Naive thymus-derived CD4-positive, alpha-beta T cell (primary cell): ENCODE results near the gene PLA2G4A. TPM values are rescaled to one million over a fixed set of nuclear protein-coding genes. Genes with fewer than 3 reads are reported as not detected.

Experiments used
- ATAC-seq: fragments of 150-1000 bp; cut with Tn5 transposase; 2 replicates; pipeline ENCODE4 v1.10.0; 2021; ENCODE audit warnings: mild to moderate bottlenecking, moderate library complexity
- CTCF ChIA-PET: fragments of 350-600 bp; sonication (Branson Sonifier 250); formaldehyde crosslinking; loops from one replicate; lab custom pipeline; 2021; ENCODE audit warnings: antibody characterized with exemption; lab: Charles Lee
- POLR2A ChIA-PET: fragments of 350-600 bp; sonication (Branson Sonifier 250); formaldehyde crosslinking; loops from one replicate; lab custom pipeline; 2021; ENCODE audit warnings: antibody characterized with exemption, inconsistent platforms; lab: Charles Lee
- DNase-seq, 9 donors: peaks; one replicate each; pipeline versions ENCODE4 v3.0.0 to v3.0.0-alpha.2; 2020 to 2022; ENCODE audit warnings: mixed read lengths in 1 of 9
- H3K27ac ChIP-seq: one replicate; pipeline ENCODE4 v1.7.0; 2013; ENCODE audit warnings: mild to moderate bottlenecking, low read depth, low read length, moderate library complexity
- H3K27me3 ChIP-seq, 2 donors: one replicate each; pipeline ENCODE4 v1.7.0; 2013; ENCODE audit warnings: low read length in 2 of 2, mild to moderate bottlenecking in 2 of 2, moderate library complexity in 2 of 2; ENCODE audit not compliant: control insufficient read depth in 2 of 2, insufficient read depth in 2 of 2
- H3K36me3 ChIP-seq, 3 experiments: 1 replicate in 2 of 3; 2 replicates in 1 of 3; pipeline ENCODE4 v1.7.0; 2013; ENCODE audit warnings: low read length in 3 of 3, mild to moderate bottlenecking in 3 of 3, moderate library complexity in 1 of 3; ENCODE audit not compliant: insufficient read depth in 3 of 3, control insufficient read depth in 2 of 3
- H3K4me1 ChIP-seq, 2 donors: one replicate each; pipeline ENCODE4 v1.7.0; 2013; ENCODE audit warnings: low read length in 2 of 2, mild to moderate bottlenecking in 2 of 2, moderate library complexity in 1 of 2; ENCODE audit not compliant: control insufficient read depth in 2 of 2, insufficient read depth in 2 of 2
- H3K4me3 ChIP-seq: 2 replicates; pipeline ENCODE4 v1.7.0; 2013; ENCODE audit warnings: mild to moderate bottlenecking, low read length
- H3K9me3 ChIP-seq, 3 experiments: 1 replicate in 2 of 3; 2 replicates in 1 of 3; pipeline ENCODE4 v1.7.0; 2013; ENCODE audit warnings: low read length in 3 of 3; ENCODE audit not compliant: control insufficient read depth in 2 of 3
- H3K27ac Mint-ChIP-seq, 9 donors: one replicate each; pipeline ENCODE4 v1.8.0; 2020 to 2022; ENCODE audit warnings: mixed read lengths in 9 of 9, mild to moderate bottlenecking in 8 of 9, moderate library complexity in 5 of 9, inconsistent platforms in 2 of 9
- H3K27me3 Mint-ChIP-seq, 5 donors: one replicate each; pipeline ENCODE4 v1.8.0; 2021 to 2022; ENCODE audit warnings: mixed read lengths in 5 of 5, mild to moderate bottlenecking in 1 of 5
- H3K36me3 Mint-ChIP-seq, 5 donors: one replicate each; pipeline ENCODE4 v1.8.0; 2020 to 2022; ENCODE audit warnings: mixed read lengths in 5 of 5, mild to moderate bottlenecking in 3 of 5, inconsistent platforms in 1 of 5
- H3K4me1 Mint-ChIP-seq, 7 donors: one replicate each; pipeline ENCODE4 v1.8.0; 2020 to 2022; ENCODE audit warnings: mixed read lengths in 7 of 7, mild to moderate bottlenecking in 3 of 7, inconsistent platforms in 1 of 7
- H3K4me3 Mint-ChIP-seq, 10 donors: one replicate each; pipeline ENCODE4 v1.8.0; 2020 to 2022; ENCODE audit warnings: mild to moderate bottlenecking in 10 of 10, mixed read lengths in 10 of 10, moderate library complexity in 6 of 10, inconsistent platforms in 2 of 10
- H3K9me3 Mint-ChIP-seq, 11 donors: one replicate each; pipeline ENCODE4 v1.8.0; 2020 to 2022; ENCODE audit warnings: mixed read lengths in 11 of 11, mild to moderate bottlenecking in 4 of 11, inconsistent platforms in 1 of 11, moderate library complexity in 1 of 11
- intact Hi-C, 2 donors: fragments of 100-400 bp; cut with micrococcal nuclease; formaldehyde crosslinking; loops; one replicate each; pipeline ENCODE4 v1.15.1; 2023
- polyA plus RNA-seq, 2 donors: library from polyadenylated mRNA; unstranded; fragments of 300-500 nt; fragmentation: Illumina TruSeq; gene quantifications; one replicate each; pipeline ENCODE4 v1.2.3, GENCODE V29; 2021
- total RNA-seq, 6 experiments: library from RNA in 5 of 6; stranded (reverse) in 5 of 6; gene quantifications; 1 replicate in 5 of 6; 2 replicates in 1 of 6; pipeline ENCODE4 v1.2.3 and lab custom pipeline; 2021 to 2026

Gene PLA2G4A
- total and polyA plus RNA-seq, 7 experiments from 2014 or later: 0.13 to 2.8 (median 0.24) TPM; not detected in 4

DNA sequence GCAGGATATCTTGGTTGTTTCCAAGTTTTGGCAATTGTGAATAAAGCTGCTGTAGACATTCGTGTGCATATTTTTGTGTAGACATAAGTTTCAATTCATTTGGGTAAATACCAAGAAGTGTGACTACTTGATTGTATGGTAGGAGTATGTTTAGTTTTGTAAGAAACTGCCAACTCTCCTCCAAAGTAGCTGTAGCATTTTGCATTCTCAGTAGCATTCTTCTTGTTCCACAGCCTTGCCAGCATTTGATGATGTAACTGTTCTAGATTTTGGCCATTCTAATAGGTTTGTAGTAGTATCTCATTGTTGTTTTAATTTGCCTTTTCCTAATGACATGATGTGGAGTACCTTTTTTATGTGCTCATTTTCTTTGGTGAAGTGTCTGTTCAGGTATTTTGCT is 38.6 kb upstream of the PLA2G4A start:
- H3K27me3 Mint-ChIP-seq: peaks cover 0 to 4% (median 0%) of the 10 kb centered on the region in 5 donors
- intact Hi-C loops: no loop called here
- DNase-seq (no peak), ATAC-seq (no peak)
- H3K36me3 Mint-ChIP-seq: no peaks in the 10 kb centered on the region
- no peak overlapping the region for H3K4me3 Mint-ChIP-seq
- no peaks in the 10 kb centered on the region for H3K4me1 Mint-ChIP-seq
- peaks cover 0 to 6% (median 0%) of the 10 kb centered on the region in 11 donors for H3K9me3 Mint-ChIP-seq
- Histone ChIP-seq H3K4me1 (no peaks in the 10 kb centered on the region), H3K27me3 (no peaks in the 10 kb centered on the region), H3K4me3 (no peak overlapping the region), H3K36me3 (no peaks in the 10 kb centered on the region), H3K9me3 (no peaks in the 10 kb centered on the region), H3K27ac (no peak overlapping the region)
- H3K27ac Mint-ChIP-seq: no peak overlapping the region
- ChIA-PET CTCF (no interaction called here), POLR2A (no interaction called here)

- Histone ChIP-seq H3K4me3 (no peak overlapping the region), H3K27ac (no peak overlapping the region), H3K36me3 (no peaks in the 10 kb centered on the region), H3K9me3 (no peaks in the 10 kb centered on the region), H3K4me1 (no peaks in the 10 kb centered on the region), H3K27me3 (no peaks in the 10 kb centered on the region)
- DNase-seq (no peak), ATAC-seq (peak; percentile 10)
- POLR2A ChIA-PET: no interaction called here
- Mint-ChIP-seq H3K36me3 (no peaks in the 10 kb centered on the region), H3K9me3 (peaks cover 0 to 6% (median 1%) of the 10 kb centered on the region in 11 donors), H3K27ac (no peak overlapping the region), H3K4me3 (no peak overlapping the region), H3K4me1 (no peaks in the 10 kb centered on the region), H3K27me3 (peaks cover 0 to 4% (median 0%) of the 10 kb centered on the region in 5 donors)
- intact Hi-C loops: no loop called here
- CTCF ChIA-PET: no interaction called here
These were observed 35.7 kb upstream of the PLA2G4A start for GRCh38 chr1:186792870-186793581.

DNA sequence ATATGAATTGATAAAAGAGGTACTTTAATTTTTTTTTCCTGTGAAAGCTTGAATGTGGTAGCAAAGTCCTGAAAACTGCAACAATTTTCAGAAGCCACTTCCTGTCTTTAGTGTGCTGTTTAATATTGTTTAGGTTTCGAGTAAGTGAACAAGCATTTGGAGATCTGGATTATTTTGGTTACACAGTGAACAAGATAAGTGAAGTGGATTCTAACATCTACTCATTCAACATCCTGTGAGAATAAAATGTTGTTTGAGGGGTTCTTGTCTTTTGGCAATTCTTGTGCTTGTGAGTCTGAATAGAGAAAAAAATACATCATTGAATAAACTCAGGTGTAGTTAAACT is 35.2 kb upstream of the PLA2G4A start:
- peaks cover 0 to 6% (median 1%) of the 10 kb centered on the region in 11 donors for H3K9me3 Mint-ChIP-seq
- no peaks in the 10 kb centered on the region for H3K4me1 Mint-ChIP-seq
- intact Hi-C loops: no loop called here
- no peak overlapping the region for H3K27ac Mint-ChIP-seq
- Histone ChIP-seq H3K4me3 (no peak overlapping the region), H3K36me3 (no peaks in the 10 kb centered on the region), H3K4me1 (no peaks in the 10 kb centered on the region), H3K27me3 (no peaks in the 10 kb centered on the region), H3K27ac (no peak overlapping the region), H3K9me3 (no peaks in the 10 kb centered on the region)
- DNase-seq: no peak
- no peak for ATAC-seq
- H3K27me3 Mint-ChIP-seq: peaks cover 0 to 4% (median 0%) of the 10 kb centered on the region in 5 donors
- POLR2A ChIA-PET: no interaction called here
- CTCF ChIA-PET: no interaction called here
- H3K36me3 Mint-ChIP-seq: no peaks in the 10 kb centered on the region
- no peak overlapping the region for H3K4me3 Mint-ChIP-seq

DNA sequence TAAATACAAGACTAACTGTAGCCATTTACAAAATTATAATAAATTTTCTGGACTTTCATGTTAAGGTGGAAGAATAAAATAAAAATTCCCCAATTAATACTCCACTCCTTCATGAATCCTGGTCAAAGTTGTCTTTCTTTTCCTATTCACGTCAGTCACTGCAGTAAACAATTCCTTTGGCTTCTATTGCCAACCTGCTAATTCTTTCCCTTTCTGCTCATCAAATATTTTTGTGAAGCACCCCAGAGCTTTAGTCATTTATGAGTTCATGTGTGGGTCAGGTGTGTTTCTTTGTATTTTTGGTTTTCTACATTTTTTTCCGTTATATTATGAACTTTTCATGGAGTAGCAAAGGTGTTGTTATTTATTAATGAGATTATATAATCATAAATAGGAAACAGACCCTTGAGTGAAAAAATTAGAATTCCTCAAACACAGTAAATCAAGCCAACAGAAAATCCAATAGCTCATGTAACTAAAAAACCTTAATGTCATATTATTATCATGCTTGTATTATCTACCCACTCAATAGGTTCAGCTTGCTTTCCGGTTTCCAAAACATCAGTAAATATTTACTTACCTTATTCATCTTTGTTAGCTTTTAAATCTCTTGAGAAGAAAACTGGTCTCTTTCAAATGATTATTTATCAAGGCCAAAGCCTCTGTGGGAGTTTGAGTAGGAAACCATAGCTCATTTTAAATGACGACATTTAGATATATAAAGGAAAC is 29.6 kb upstream of the PLA2G4A start:
- Mint-ChIP-seq H3K27ac (no peak overlapping the region), H3K4me3 (no peak overlapping the region), H3K9me3 (peaks cover 0 to 5% (median 0%) of the 10 kb centered on the region in 11 donors), H3K4me1 (no peaks in the 10 kb centered on the region), H3K36me3 (no peaks in the 10 kb centered on the region), H3K27me3 (peaks cover 0 to 9% (median 0%) of the 10 kb centered on the region in 5 donors)
- DNase-seq (no peak), ATAC-seq (no peak)
- Histone ChIP-seq H3K9me3 (no peaks in the 10 kb centered on the region), H3K27me3 (no peaks in the 10 kb centered on the region), H3K27ac (no peak overlapping the region), H3K4me3 (no peak overlapping the region), H3K36me3 (no peaks in the 10 kb centered on the region), H3K4me1 (no peaks in the 10 kb centered on the region)
- ChIA-PET POLR2A (no interaction called here), CTCF (no interaction called here)
- intact Hi-C loops: no loop called here

DNA sequence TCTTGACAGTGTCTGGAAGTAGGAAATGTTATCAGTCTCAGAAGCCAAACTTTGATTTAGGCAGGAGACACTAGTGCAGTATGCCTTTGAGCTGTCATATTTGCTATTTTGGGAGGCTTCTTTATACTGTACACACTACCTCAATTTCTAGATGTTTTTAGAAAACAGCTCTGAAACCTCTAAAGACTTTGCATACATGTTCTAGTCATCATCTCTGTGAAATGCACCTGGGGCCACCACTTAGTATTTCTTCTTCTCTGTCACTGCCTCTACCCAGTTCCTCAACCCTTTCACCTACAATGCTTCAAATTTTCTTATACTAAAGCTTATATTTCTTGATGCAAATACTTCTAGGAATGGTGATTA is 29.1 kb upstream of the PLA2G4A start:
- no peak overlapping the region for H3K27ac ChIP-seq
- no peaks in the 10 kb centered on the region for H3K27me3 ChIP-seq
- Mint-ChIP-seq H3K36me3 (no peaks in the 10 kb centered on the region), H3K9me3 (peaks cover 0 to 5% (median 0%) of the 10 kb centered on the region in 11 donors), H3K27me3 (peaks cover 0 to 9% (median 2%) of the 10 kb centered on the region in 5 donors), H3K27ac (no peak overlapping the region), H3K4me1 (no peaks in the 10 kb centered on the region), H3K4me3 (no peak overlapping the region)
- no peaks in the 10 kb centered on the region for H3K36me3 ChIP-seq
- CTCF ChIA-PET: no interaction called here
- H3K4me1 ChIP-seq: no peaks in the 10 kb centered on the region
- no peak overlapping the region for H3K4me3 ChIP-seq
- no peaks in the 10 kb centered on the region for H3K9me3 ChIP-seq
- ATAC-seq: no peak
- no peak for DNase-seq
- POLR2A ChIA-PET: no interaction called here
- intact Hi-C loops: loop anchor here in 1 of 2 donors (10.0 kb wide), 1 partner anchor 395 kb away; no protein-coding TSS in a partner anchor

GRCh38 chr1:186802388-186802787 is 26.4 kb upstream of the PLA2G4A start:
- Mint-ChIP-seq H3K36me3 (no peaks in the 10 kb centered on the region), H3K9me3 (peaks cover 0 to 5% (median 0%) of the 10 kb centered on the region in 11 donors), H3K27ac (no peak overlapping the region), H3K4me1 (no peaks in the 10 kb centered on the region), H3K4me3 (no peak overlapping the region), H3K27me3 (peaks cover 0 to 9% (median 3%) of the 10 kb centered on the region in 5 donors)
- Histone ChIP-seq H3K9me3 (no peaks in the 10 kb centered on the region), H3K27ac (no peak overlapping the region), H3K4me3 (no peak overlapping the region), H3K27me3 (no peaks in the 10 kb centered on the region), H3K36me3 (no peaks in the 10 kb centered on the region), H3K4me1 (no peaks in the 10 kb centered on the region)
- ChIA-PET POLR2A (no interaction called here), CTCF (no interaction called here)
- DNase-seq: no peak
- ATAC-seq: no peak
- intact Hi-C loops: loop anchor here in 1 of 2 donors (10.0 kb wide), 1 partner anchor 398 kb away; no protein-coding TSS in a partner anchor
